Measurements from ENCODE around the gene SLC4A4. TPM values are rescaled to one million over a fixed set of nuclear protein-coding genes. Genes with fewer than 3 reads are reported as not detected.

SLC4A4 gene
- total RNA-seq = 5.2 and 5.4 TPM in 2 replicates

GRCh38 chr4:71338846-71339593 is at the start of gene SLC4A4:
TSS of gene SLC4A4 (plus strand) at chr4:71339020.

All from articular chondrocyte of knee joint (primary cell).